Small intestine (tissue), 7 donors: ENCODE results near the gene A1CF. TPM values are rescaled to one million over a fixed set of nuclear protein-coding genes. Genes with fewer than 3 reads are reported as not detected.
A peak's percentile ranks its signal among the peaks of the same experiment; 100 is the strongest.

ENCODE experiments used
- DNase-seq, 2 donors: peaks; one replicate each; pipeline versions ENCODE4 v3.0.0 to v3.0.0-alpha.2; 2013
- FAIRE-seq: peaks from 2 replicates; lab custom pipeline; 2012; peaks lifted over from hg19 to GRCh38; lab: Jason Lieb, UNC
- H3K27ac ChIP-seq, 3 donors: one replicate each; pipeline ENCODE4 v1.5.1; 2013; ENCODE audit warnings: low read length in 2 of 3, mild to moderate bottlenecking in 2 of 3, control low read depth in 1 of 3, inconsistent platforms in 1 of 3, low read depth in 1 of 3, moderate library complexity in 1 of 3
- H3K27me3 ChIP-seq, 3 donors: one replicate each; pipeline ENCODE4 v1.6.1; 2013; ENCODE audit warnings: low read length in 3 of 3, inconsistent platforms in 1 of 3; ENCODE audit not compliant: control insufficient read depth in 3 of 3, insufficient read depth in 3 of 3
- H3K36me3 ChIP-seq, 3 donors: one replicate each; pipeline ENCODE4 v1.6.1; 2013; ENCODE audit warnings: low read length in 3 of 3, inconsistent platforms in 1 of 3, low read depth in 1 of 3, mild to moderate bottlenecking in 1 of 3, moderate library complexity in 1 of 3; ENCODE audit not compliant: control insufficient read depth in 3 of 3, insufficient read depth in 2 of 3
- H3K4me1 ChIP-seq, 3 donors: one replicate each; pipeline ENCODE4 v1.6.1; 2013; ENCODE audit warnings: low read length in 2 of 3, inconsistent platforms in 1 of 3, low read depth in 1 of 3, mild to moderate bottlenecking in 1 of 3, moderate library complexity in 1 of 3; ENCODE audit not compliant: control insufficient read depth in 3 of 3, insufficient read depth in 2 of 3
- H3K4me3 ChIP-seq, 3 donors: one replicate each; pipeline ENCODE4 v1.5.1; 2013; ENCODE audit warnings: low read length in 3 of 3, control low read depth in 1 of 3, inconsistent platforms in 1 of 3, low read depth in 1 of 3, mild to moderate bottlenecking in 1 of 3, moderate library complexity in 1 of 3
- H3K9me3 ChIP-seq, 2 donors: one replicate each; pipeline ENCODE4 v1.6.1; 2013; ENCODE audit warnings: low read depth in 1 of 2, low read length in 1 of 2; ENCODE audit not compliant: control insufficient read depth in 2 of 2, insufficient read depth in 1 of 2
- WGBS, 3 donors: extraction: QIAGEN DNeasy Blood & Tissue Kit; methylation state at CpG; one replicate each; pipeline ENCODE4 v1.1.7; 2013; 5-methylcytosine and 5-hydroxymethylcytosine counted together
- polyA plus RNA-seq, 4 donors: library from polyadenylated mRNA; stranded (reverse) in 3 of 4; unstranded in 1 of 4; fragments of 200-250 nt in 3 of 4; fragments of 120-200 nt in 1 of 4; gene quantifications; one replicate each; pipeline versions ENCODE4 v1.2.1 to v1.2.3, GENCODE V29; 2013
- donor health status: healthy with polysubstance abuse.
- donor health status: control.
- donor health status: control.
- donor health status: Bipolar disorder and iron deficiency.
- donor health status: healthy.

A1CF gene
- polyA plus RNA-seq, 4 donors, result 11.1 to 47.1 (median 29.1) TPM

- no peaks in the 10 kb centered on the region for H3K9me3 ChIP-seq
- H3K4me3 ChIP-seq, result no peak overlapping the region
- no peaks in the 10 kb centered on the region for H3K4me1 ChIP-seq
- H3K36me3 ChIP-seq, result peaks cover 0 to 4% (median 0%) of the 10 kb centered on the region in 3 donors
- DNase-seq (no peak), FAIRE-seq (no peak)
- WGBS, 3 donors, result 85 to 100% (median 92%) methylated on average over 1 of the region's 1 CpG
- no peaks in the 10 kb centered on the region for H3K27me3 ChIP-seq
- H3K27ac ChIP-seq, result no peak overlapping the region
Observed at GRCh38 chr10:50830066-50830465, 55.4 kb downstream of the A1CF start.

- no peaks in the 10 kb centered on the region for H3K27me3 ChIP-seq
- no peak overlapping the region for H3K27ac ChIP-seq
- WGBS, 3 donors, result 76 to 97% (median 89%) methylated on average over 1 of the region's 1 CpG
- H3K4me3 ChIP-seq, result no peak overlapping the region
- FAIRE-seq (no peak), DNase-seq (no peak)
- H3K9me3 ChIP-seq, result no peaks in the 10 kb centered on the region
- H3K4me1 ChIP-seq, result peaks cover 0 to 2% (median 0%) of the 10 kb centered on the region in 3 donors
- H3K36me3 ChIP-seq, result peaks cover 0 to 8% (median 6%) of the 10 kb centered on the region in 3 donors
Observed at GRCh38 chr10:50824782-50825181, 60.6 kb downstream of the A1CF start.

GRCh38 chr10:50823789-50824188 is 61.6 kb downstream of the A1CF start:
- Histone ChIP-seq H3K36me3 (peaks cover 0 to 12% (median 8%) of the 10 kb centered on the region in 3 donors), H3K27ac (no peak overlapping the region), H3K4me1 (peaks cover 0 to 2% (median 0%) of the 10 kb centered on the region in 3 donors), H3K4me3 (no peak overlapping the region), H3K9me3 (no peaks in the 10 kb centered on the region), H3K27me3 (no peaks in the 10 kb centered on the region)
- WGBS, 3 donors, result 58 to 73% (median 59%) methylated on average over 4 of the region's 4 CpGs
- FAIRE-seq, result no peak
- DNase-seq, result no peak

GRCh38 chr10:50809596-50809995 is 75.8 kb downstream of the A1CF start:
- Histone ChIP-seq H3K27ac (no peak overlapping the region), H3K27me3 (no peaks in the 10 kb centered on the region), H3K9me3 (no peaks in the 10 kb centered on the region), H3K4me3 (no peak overlapping the region), H3K4me1 (no peaks in the 10 kb centered on the region), H3K36me3 (peaks cover 0 to 16% (median 12%) of the 10 kb centered on the region in 3 donors)
- WGBS, 3 donors, result 85 to 92% (median 87%) methylated on average over 7 of the region's 7 CpGs
- DNase-seq (no peak), FAIRE-seq (no peak)

- peak in 1 of 2 donors; percentile 63 for DNase-seq
- Histone ChIP-seq H3K9me3 (no peaks in the 10 kb centered on the region), H3K27me3 (no peaks in the 10 kb centered on the region), H3K4me1 (no peaks in the 10 kb centered on the region), H3K4me3 (no peak overlapping the region), H3K36me3 (peaks cover 0 to 14% (median 12%) of the 10 kb centered on the region in 3 donors), H3K27ac (no peak overlapping the region)
- no peak for FAIRE-seq
- 4 to 22% (median 14%) methylated on average over 1 of the region's 1 CpG for WGBS, 3 donors
Observed at GRCh38 chr10:50807851-50808776, 77.3 kb downstream of the A1CF start.

- FAIRE-seq (no peak), DNase-seq (no peak)
- Histone ChIP-seq H3K9me3 (no peaks in the 10 kb centered on the region), H3K27me3 (no peaks in the 10 kb centered on the region), H3K27ac (no peak overlapping the region), H3K4me1 (no peaks in the 10 kb centered on the region), H3K36me3 (peaks cover 0 to 14% (median 12%) of the 10 kb centered on the region in 3 donors), H3K4me3 (no peak overlapping the region)
- 41 to 44% (median 43%) methylated on average over 2 of the region's 2 CpGs for WGBS, 3 donors
Observed at GRCh38 chr10:50805981-50806622, 79.3 kb downstream of the A1CF start.

- Histone ChIP-seq H3K4me3 (no peak overlapping the region), H3K36me3 (no peaks in the 10 kb centered on the region), H3K27ac (no peak overlapping the region), H3K4me1 (no peaks in the 10 kb centered on the region), H3K27me3 (peaks cover 0 to 2% (median 0%) of the 10 kb centered on the region in 3 donors), H3K9me3 (no peaks in the 10 kb centered on the region)
- peak; percentile 57 for FAIRE-seq
- DNase-seq, result no peak
- WGBS, 3 donors, result 86 to 92% (median 89%) methylated on average over 1 of the region's 1 CpG
Observed at GRCh38 chr10:50799595-50799994, 85.8 kb downstream of the A1CF start.

GRCh38 chr10:50798297-50798696 is 87.1 kb downstream of the A1CF start:
- no peak overlapping the region for H3K27ac ChIP-seq
- H3K27me3 ChIP-seq, result peaks cover 0 to 2% (median 0%) of the 10 kb centered on the region in 3 donors
- FAIRE-seq, result no peak
- no peak overlapping the region for H3K4me3 ChIP-seq
- H3K36me3 ChIP-seq, result no peaks in the 10 kb centered on the region
- 76 to 84% (median 81%) methylated on average over 3 of the region's 3 CpGs for WGBS, 3 donors
- no peak for DNase-seq
- H3K9me3 ChIP-seq, result no peaks in the 10 kb centered on the region
- H3K4me1 ChIP-seq, result no peaks in the 10 kb centered on the region
